Suprapubic skin (tissue), 4 donors: ENCODE results near the gene TNS1. TPM values are rescaled to one million over a fixed set of nuclear protein-coding genes. Genes with fewer than 3 reads are reported as not detected.
"Not testable (repeated sequence)": the region's sequence is repeated elsewhere in the genome, so short reads cannot be mapped to it uniquely, and the experiment has no call there.

Experiments
- DNase-seq, 2 donors: peaks; one replicate each; pipeline ENCODE4 v3.0.0-alpha.2; 2019; ENCODE audit warnings: low spot score in 2 of 2
- H3K27ac ChIP-seq: fragments of 200-600 bp; sonication (generic); one replicate; pipeline ENCODE4 v1.5.1; 2019
- H3K27me3 ChIP-seq: fragments of 200-600 bp; sonication (generic); one replicate; pipeline ENCODE4 v1.5.1; 2019
- H3K36me3 ChIP-seq: fragments of 200-600 bp; sonication (generic); one replicate; pipeline ENCODE4 v1.5.1; 2019
- H3K4me1 ChIP-seq: fragments of 200-600 bp; sonication (generic); one replicate; pipeline ENCODE4 v1.5.1; 2019
- H3K4me3 ChIP-seq: fragments of 200-600 bp; sonication (generic); one replicate; pipeline ENCODE4 v1.5.1; 2019; ENCODE audit warnings: mild to moderate bottlenecking
- H3K9me3 ChIP-seq: fragments of 200-600 bp; sonication (generic); one replicate; pipeline ENCODE4 v1.5.1; 2019
- CTCF ChIP-seq, 2 donors: fragments of 200-600 bp in 1 of 2; fragments of 450-650 bp in 1 of 2; sonication (generic) in 1 of 2; IDR thresholded peaks; one replicate each; pipeline ENCODE4 v1.5.1; 2016 to 2019; ENCODE audit warnings: antibody characterized with exemption in 2 of 2, mild to moderate bottlenecking in 1 of 2, moderate library complexity in 1 of 2
- EP300 ChIP-seq: sonication (generic); formaldehyde crosslinking; IDR thresholded peaks from one replicate; pipeline ENCODE4 v1.6.1; 2017; ENCODE audit warnings: antibody characterized with exemption
- POLR2A ChIP-seq, 2 donors: fragments of 450-650 bp; IDR thresholded peaks; one replicate each; pipeline ENCODE4 v1.6.1; 2017; ENCODE audit warnings: antibody characterized with exemption in 2 of 2, mild to moderate bottlenecking in 2 of 2, moderate library complexity in 2 of 2
- POLR2AphosphoS5 ChIP-seq, 3 donors: sonication (generic); formaldehyde crosslinking; IDR thresholded peaks; one replicate each; pipeline ENCODE4 v1.6.1; 2017; ENCODE audit warnings: antibody characterized with exemption in 3 of 3
- WGBS: methylation state at CpG from one replicate; pipeline ENCODE4 v1.1.5; 2018; 5-methylcytosine and 5-hydroxymethylcytosine counted together
- total RNA-seq, 4 donors: library from RNA; depleted of rRNA; stranded (reverse); fragments of >200 nt; gene quantifications; one replicate each; pipeline ENCODE4 v1.1.0, GENCODE V29; 2016

The TNS1 gene
- total RNA-seq: 100 to 1,000 TPM in 2 of 4 donors, 10 to 100 TPM in 2; 64.1 to 145 (median 99.5) TPM

GRCh38 chr2:218002845-218003180, at the start of gene TNS1:
TNS1 (minus strand) TSS chr2:218002995; CDS start chr2:218002872, 123 bp downstream.
- no peaks in the 10 kb centered on the region for H3K27me3 ChIP-seq
- DNase-seq: no peak
- H3K27ac ChIP-seq: peak within 1 kb of the TSS; percentile 87
- no peaks in the 10 kb centered on the region for H3K9me3 ChIP-seq
- peak within 1 kb of the TSS; percentile 46 for H3K4me3 ChIP-seq
- 51% methylated on average over 12 of the region's 13 CpGs for WGBS
- TF ChIP-seq EP300: no peak
- TF ChIP-seq POLR2A (IDR thresholded peaks at IDR 0.05): peak in 1 of 2 donors; percentile 45
- no peak for TF ChIP-seq CTCF (IDR thresholded peaks at IDR 0.05)
- no peak for TF ChIP-seq POLR2AphosphoS5 (IDR thresholded peaks at IDR 0.05)
- H3K36me3 ChIP-seq: no peaks in the 10 kb centered on the region
- peaks cover 62% of the 10 kb centered on the region for H3K4me1 ChIP-seq

GRCh38 chr2:218051903-218052302, 49.1 kb upstream of the TNS1 start:
- no peak for TF ChIP-seq CTCF (IDR thresholded peaks at IDR 0.05)
- no peak for DNase-seq
- peaks cover 4% of the 10 kb centered on the region for H3K27me3 ChIP-seq
- H3K27ac ChIP-seq: no peak overlapping the region
- H3K4me1 ChIP-seq: no peaks in the 10 kb centered on the region
- no peaks in the 10 kb centered on the region for H3K36me3 ChIP-seq
- no peak overlapping the region for H3K4me3 ChIP-seq
- H3K9me3 ChIP-seq: no peaks in the 10 kb centered on the region
- 84% methylated on average over 3 of the region's 3 CpGs for WGBS

GRCh38 chr2:218047536-218048225, 44.9 kb upstream of the TNS1 start:
- no peaks in the 10 kb centered on the region for H3K4me1 ChIP-seq

GRCh38 chr2:218046238-218046637, 43.4 kb upstream of the TNS1 start:
- Histone ChIP-seq H3K27ac (no peak overlapping the region), H3K9me3 (no peaks in the 10 kb centered on the region), H3K4me3 (no peak overlapping the region), H3K4me1 (no peaks in the 10 kb centered on the region), H3K36me3 (no peaks in the 10 kb centered on the region), H3K27me3 (no peaks in the 10 kb centered on the region)
- DNase-seq: no peak
- TF ChIP-seq POLR2A (IDR thresholded peaks at IDR 0.05) (no peak), POLR2AphosphoS5 (IDR thresholded peaks at IDR 0.05) (no peak), EP300 (no peak), CTCF (IDR thresholded peaks at IDR 0.05) (no peak)
- 85% methylated on average over 4 of the region's 4 CpGs for WGBS

More at GRCh38 chr2:218047536-218048225, 44.9 kb upstream of the TNS1 start:
- no peaks in the 10 kb centered on the region for H3K27me3 ChIP-seq
- H3K36me3 ChIP-seq: no peaks in the 10 kb centered on the region
- no peak overlapping the region for H3K4me3 ChIP-seq
- DNase-seq: no peak
- H3K9me3 ChIP-seq: no peaks in the 10 kb centered on the region
- H3K27ac ChIP-seq: no peak overlapping the region
- TF ChIP-seq CTCF (IDR thresholded peaks at IDR 0.05) (no peak), EP300 (no peak), POLR2A (IDR thresholded peaks at IDR 0.05) (no peak), POLR2AphosphoS5 (IDR thresholded peaks at IDR 0.05) (no peak)
- 86% methylated on average over 8 of the region's 8 CpGs for WGBS

GRCh38 chr2:218044599-218044998, 41.8 kb upstream of the TNS1 start:
- H3K27me3 ChIP-seq, H3K27ac ChIP-seq, DNase-seq, H3K36me3 ChIP-seq, H3K4me3 ChIP-seq, H3K9me3 ChIP-seq, H3K4me1 ChIP-seq: not testable (repeated sequence)
- WGBS: 100% methylated on average over 1 of the region's 1 CpG

GRCh38 chr2:218043701-218044109, 40.9 kb upstream of the TNS1 start:
- TF ChIP-seq EP300 (no peak), POLR2A (IDR thresholded peaks at IDR 0.05) (no peak), CTCF (IDR thresholded peaks at IDR 0.05) (no peak), POLR2AphosphoS5 (IDR thresholded peaks at IDR 0.05) (no peak)
- Histone ChIP-seq H3K36me3 (no peaks in the 10 kb centered on the region), H3K9me3 (no peaks in the 10 kb centered on the region), H3K4me1 (no peaks in the 10 kb centered on the region), H3K4me3 (no peak overlapping the region), H3K27me3 (no peaks in the 10 kb centered on the region), H3K27ac (no peak overlapping the region)
- peak in 1 of 2 donors; percentile 69 for DNase-seq
- WGBS: no CpG with 5 or more reads among the region's 5 CpGs
